Globus pallidus (tissue), 1 donor: ENCODE results near the gene LRRC14B.
"Not testable (repeated sequence)": the region's sequence is repeated elsewhere in the genome, so short reads cannot be mapped to it uniquely, and the experiment has no call there.

Experiments used
- DNase-seq: peaks from one replicate; pipeline ENCODE4 v3.0.0-alpha.2; 2015; ENCODE audit warnings: low spot score

Gene LRRC14B

GRCh38 chr5:160921-161802 is 30.1 kb upstream of the LRRC14B start:
- no peak for DNase-seq

GRCh38 chr5:161803-162110 is 29.5 kb upstream of the LRRC14B start:
- DNase-seq: no peak

- no peak for DNase-seq
These were observed 29.1 kb upstream of the LRRC14B start for GRCh38 chr5:162190-162564.

GRCh38 chr5:162565-163337 is 28.5 kb upstream of the LRRC14B start:
- DNase-seq: no peak

- no peak for DNase-seq
These were observed 28.0 kb upstream of the LRRC14B start for GRCh38 chr5:163338-163620.

GRCh38 chr5:163841-164240 is 27.5 kb upstream of the LRRC14B start:
- no peak for DNase-seq

- no peak for DNase-seq
These were observed 27.1 kb upstream of the LRRC14B start for GRCh38 chr5:164244-164643.

- not testable (repeated sequence) for DNase-seq
These were observed 26.5 kb upstream of the LRRC14B start for GRCh38 chr5:164783-165182.

GRCh38 chr5:166441-167372 is 24.6 kb upstream of the LRRC14B start:
- no peak for DNase-seq

GRCh38 chr5:167511-167910 is 23.8 kb upstream of the LRRC14B start:
- no peak for DNase-seq

- no peak for DNase-seq
These were observed 23.2 kb upstream of the LRRC14B start for GRCh38 chr5:167982-168660.

- no peak for DNase-seq
These were observed 22.1 kb upstream of the LRRC14B start for GRCh38 chr5:169071-169727.

- DNase-seq: no peak
These were observed 21.6 kb upstream of the LRRC14B start for GRCh38 chr5:169728-170094.

- no peak for DNase-seq
These were observed 20.1 kb upstream of the LRRC14B start for GRCh38 chr5:170971-171800.

- DNase-seq: no peak
These were observed 19.4 kb upstream of the LRRC14B start for GRCh38 chr5:171801-172331.

GRCh38 chr5:172421-172820 is 18.9 kb upstream of the LRRC14B start:
- DNase-seq: no peak

GRCh38 chr5:172841-173251 is 18.4 kb upstream of the LRRC14B start:
- no peak for DNase-seq

- DNase-seq: no peak
These were observed 17.7 kb upstream of the LRRC14B start for GRCh38 chr5:173392-174290.

- DNase-seq: no peak
These were observed 17.0 kb upstream of the LRRC14B start for GRCh38 chr5:174291-174600.
